B cell (primary cell): Measurements from ENCODE around the gene PPARG. TPM values are rescaled to one million over a fixed set of nuclear protein-coding genes. Genes with fewer than 3 reads are reported as not detected.

Experiments used
- ATAC-seq: fragments of 200-7000 bp; cut with Tn5 transposase; one replicate; pipeline ENCODE4 v1.10.0; 2021; ENCODE audit warnings: low read depth, mild to moderate bottlenecking, moderate number of reproducible peaks, moderate library complexity
- CTCF ChIA-PET: fragments of 350-600 bp; sonication (Branson Sonifier 250); formaldehyde crosslinking; loops from one replicate; lab custom pipeline; 2021; ENCODE audit warnings: antibody characterized with exemption, inconsistent platforms; lab: Charles Lee
- POLR2A ChIA-PET: fragments of 350-600 bp; sonication (Branson Sonifier 250); formaldehyde crosslinking; loops from one replicate; lab custom pipeline; 2021; ENCODE audit warnings: antibody characterized with exemption; lab: Charles Lee
- DNase-seq: peaks from one replicate; pipeline ENCODE4 v3.0.0; 2013
- H2AFZ ChIP-seq: 2 replicates; pipeline ENCODE4 v1.6.1; 2012; ENCODE audit warnings: mild to moderate bottlenecking, low read depth, low read length; ENCODE audit not compliant: insufficient read depth, poor library complexity, severe bottlenecking
- H3K27ac ChIP-seq, 2 donors: 1 replicate in 1 of 2; 2 replicates in 1 of 2; pipeline ENCODE4 v1.5.1; 2012 to 2013; ENCODE audit warnings: low read length in 2 of 2, mild to moderate bottlenecking in 2 of 2, moderate library complexity in 1 of 2
- H3K27me3 ChIP-seq, 4 experiments: fragments of 200-600 bp in 1 of 4; sonication (generic) in 1 of 4; replicated peaks in 1 of 4; 1 replicate in 2 of 4; 2 replicates in 2 of 4; pipeline versions ENCODE4 v1.6.1 to v1.7.0; 2013 to 2016; ENCODE audit warnings: low read length in 3 of 4, mild to moderate bottlenecking in 2 of 4, mixed read lengths in 1 of 4, moderate library complexity in 1 of 4; ENCODE audit not compliant: insufficient read depth in 4 of 4, control insufficient read depth in 3 of 4; ENCODE audit errors: control extremely low read depth in 1 of 4
- H3K36me3 ChIP-seq, 2 experiments: replicated peaks in 1 of 2; 1 replicate in 1 of 2; 2 replicates in 1 of 2; pipeline versions ENCODE4 v1.6.1 to v1.7.1; 2013; ENCODE audit warnings: low read length in 1 of 2; ENCODE audit not compliant: insufficient read depth in 2 of 2, control insufficient read depth in 1 of 2; ENCODE audit errors: control extremely low read depth in 1 of 2, extremely low read depth in 1 of 2
- H3K4me1 ChIP-seq, 2 donors: fragments of 200-600 bp in 1 of 2; sonication (generic) in 1 of 2; 1 replicate in 1 of 2; 2 replicates in 1 of 2; pipeline versions ENCODE4 v1.5.1 to v1.6.1; 2013 to 2017; ENCODE audit warnings: low read length in 2 of 2; ENCODE audit not compliant: control insufficient read depth in 2 of 2, insufficient read depth in 2 of 2
- H3K4me2 ChIP-seq: replicated peaks from 2 replicates; pipeline ENCODE3; 2012; ENCODE audit warnings: mild to moderate bottlenecking, low read depth, low read length; ENCODE audit not compliant: poor library complexity, severe bottlenecking
- H3K4me3 ChIP-seq, 5 experiments: fragments of 200-600 bp in 1 of 5; sonication (generic) in 1 of 5; 1 replicate in 3 of 5; 2 replicates in 2 of 5; pipeline versions ENCODE4 v1.5.1 to v1.7.0; 2011 to 2016; ENCODE audit warnings: low read length in 4 of 5, mild to moderate bottlenecking in 4 of 5, low read depth in 2 of 5, control low read depth in 1 of 5, moderate library complexity in 1 of 5; ENCODE audit not compliant: insufficient read depth in 1 of 5; ENCODE audit errors: control extremely low read depth in 1 of 5, extremely low read depth in 1 of 5
- H3K79me2 ChIP-seq: fragments of 200-600 bp; sonication (generic); one replicate; pipeline ENCODE4 v1.6.0; 2016; ENCODE audit warnings: low read length; ENCODE audit not compliant: control insufficient read depth, insufficient read depth
- H3K9ac ChIP-seq: fragments of 200-600 bp; sonication (generic); 2 replicates; pipeline ENCODE4 v1.6.1; 2017; ENCODE audit warnings: mild to moderate bottlenecking, low read length, moderate library complexity
- H3K9me3 ChIP-seq, 3 donors: one replicate each; pipeline versions ENCODE4 v1.6.1 to v1.7.1; 2013; ENCODE audit warnings: low read length in 2 of 3; ENCODE audit not compliant: control insufficient read depth in 2 of 3, insufficient read depth in 1 of 3; ENCODE audit errors: control extremely low read depth in 1 of 3
- H4K20me1 ChIP-seq: 2 replicates; pipeline ENCODE4 v1.6.0; 2012; ENCODE audit warnings: mild to moderate bottlenecking, low read length; ENCODE audit not compliant: insufficient read depth, control insufficient read depth, poor library complexity, severe bottlenecking
- H3K27ac Mint-ChIP-seq: one replicate; pipeline ENCODE4 v1.8.0; 2021; ENCODE audit warnings: mixed read lengths
- H3K27me3 Mint-ChIP-seq: one replicate; pipeline ENCODE4 v1.8.0; 2021; ENCODE audit warnings: mixed read lengths
- H3K4me1 Mint-ChIP-seq: one replicate; pipeline ENCODE4 v1.8.0; 2021; ENCODE audit warnings: mixed read lengths
- H3K4me3 Mint-ChIP-seq: one replicate; pipeline ENCODE4 v1.8.0; 2021; ENCODE audit warnings: mixed read lengths
- H3K9me3 Mint-ChIP-seq: one replicate; pipeline ENCODE4 v1.8.0; 2022; ENCODE audit warnings: mixed read lengths; ENCODE audit not compliant: insufficient read depth
- CTCF ChIP-seq: fragments of 200-600 bp; IDR thresholded peaks from one replicate; pipeline ENCODE4 v1.8.0; 2022; ENCODE audit warnings: antibody characterized with exemption, mild to moderate bottlenecking
- EZH2 ChIP-seq: IDR thresholded peaks from 2 replicates; pipeline ENCODE4 v1.6.1; 2012; ENCODE audit warnings: borderline replicate concordance, low read depth, mild to moderate bottlenecking, moderate library complexity, low read length; ENCODE audit not compliant: insufficient read depth, poor library complexity, severe bottlenecking
- WGBS: methylation state at CpG from one replicate; pipeline ENCODE4 v1.1.5; 2013; ENCODE audit warnings: missing lambda C conversion rate; ENCODE audit not compliant: insufficient coverage; 5-methylcytosine and 5-hydroxymethylcytosine counted together
- intact Hi-C: fragments of 100-400 bp; cut with micrococcal nuclease; formaldehyde crosslinking; loops from one replicate; pipeline ENCODE4 v1.10.0; 2022
- polyA plus RNA-seq: library from polyadenylated mRNA; depleted of rRNA; stranded (reverse); fragments of >200 nt; gene quantifications from 2 replicates; pipeline ENCODE4 v1.2.3, GENCODE V29; 2012
- total RNA-seq, 2 donors: library from RNA; stranded (reverse); fragments of 120-200 nt in 1 of 2; gene quantifications; 1 replicate in 1 of 2; 2 replicates in 1 of 2; pipeline versions ENCODE4 v1.2.3 to v1.2.4, GENCODE V29; 2013 to 2022

Gene PPARG
- total and polyA plus RNA-seq, 2 donors (not counting 1 experiment from before 2014, with no cell fraction given): 0.12 to 0.44 TPM

GRCh38 chr3:12415014-12415680, 126.3 kb downstream of the PPARG start:
- no peak overlapping the region for H3K4me2 ChIP-seq
- no peaks in the 10 kb centered on the region for H3K9me3 ChIP-seq
- H3K4me3 ChIP-seq: no peak overlapping the region
- no peaks in the 10 kb centered on the region for H3K79me2 ChIP-seq
- H3K9me3 Mint-ChIP-seq: no peaks in the 10 kb centered on the region
- H3K27ac ChIP-seq: no peak overlapping the region
- POLR2A ChIA-PET: no interaction called here
- no peaks in the 10 kb centered on the region for H4K20me1 ChIP-seq
- H3K27me3 Mint-ChIP-seq: peaks cover 6% of the 10 kb centered on the region
- H3K9ac ChIP-seq: no peak overlapping the region
- DNase-seq (no peak), ATAC-seq (no peak)
- WGBS: 95% methylated on average over 2 of the region's 4 CpGs
- TF ChIP-seq CTCF (no peak), EZH2 (no peak)
- H3K4me1 ChIP-seq: no peaks in the 10 kb centered on the region
- no peaks in the 10 kb centered on the region for H3K27me3 ChIP-seq
- H3K36me3 ChIP-seq: no peaks in the 10 kb centered on the region
- no peak overlapping the region for H2AFZ ChIP-seq
- no peak overlapping the region for H3K27ac Mint-ChIP-seq
- intact Hi-C loops: no loop called here
- no peak overlapping the region for H3K4me3 Mint-ChIP-seq
- CTCF ChIA-PET: no interaction called here
- no peaks in the 10 kb centered on the region for H3K4me1 Mint-ChIP-seq

GRCh38 chr3:12416731-12417130, 127.9 kb downstream of the PPARG start:
- no peaks in the 10 kb centered on the region for H4K20me1 ChIP-seq
- ChIA-PET POLR2A (no interaction called here), CTCF (no interaction called here)
- ATAC-seq (no peak), DNase-seq (no peak)
- H3K4me1 ChIP-seq: no peaks in the 10 kb centered on the region
- no peaks in the 10 kb centered on the region for H3K79me2 ChIP-seq
- Mint-ChIP-seq H3K27me3 (peaks cover 2% of the 10 kb centered on the region), H3K27ac (no peak overlapping the region), H3K4me1 (no peaks in the 10 kb centered on the region), H3K4me3 (no peak overlapping the region), H3K9me3 (no peaks in the 10 kb centered on the region)
- H2AFZ ChIP-seq: no peak overlapping the region
- no peaks in the 10 kb centered on the region for H3K27me3 ChIP-seq
- H3K36me3 ChIP-seq: no peaks in the 10 kb centered on the region
- no peak overlapping the region for H3K9ac ChIP-seq
- H3K9me3 ChIP-seq: no peaks in the 10 kb centered on the region
- WGBS: over 99% methylated on average over 8 of the region's 8 CpGs
- no peak overlapping the region for H3K4me3 ChIP-seq
- H3K27ac ChIP-seq: no peak overlapping the region
- intact Hi-C loops: no loop called here
- no peak overlapping the region for H3K4me2 ChIP-seq
- TF ChIP-seq CTCF (no peak), EZH2 (no peak)
